H1 (cell line): ENCODE results near the gene TAS2R13. TPM values are rescaled to one million over a fixed set of nuclear protein-coding genes. Genes with fewer than 3 reads are reported as not detected.

Experiments
- CTCF ChIA-PET: fragments of 300-600 bp; sonication (Branson Sonifier 250); formaldehyde crosslinking; loops from one replicate; lab custom pipeline; 2021; ENCODE audit not compliant: partially characterized antibody; lab: Charles Lee
- POLR2A ChIA-PET: fragments of 300-600 bp; sonication (Branson Sonifier 250); formaldehyde crosslinking; loops from one replicate; lab custom pipeline; 2021; ENCODE audit warnings: inconsistent platforms; ENCODE audit not compliant: partially characterized antibody; lab: Charles Lee
- DNase-seq, 2 experiments: peaks; one replicate each; pipeline versions ENCODE4 v3.0.0 to v3.0.0-alpha.2; 2010 to 2022; ENCODE audit warnings: low spot score in 2 of 2, low read depth in 1 of 2, mixed read lengths in 1 of 2
- FAIRE-seq: peaks from 2 replicates; lab custom pipeline; 2011; peaks lifted over from hg19 to GRCh38; lab: Jason Lieb, UNC
- H2AFZ ChIP-seq: 2 replicates; pipeline ENCODE4 v1.8.1; 2012; ENCODE audit warnings: low read length, inconsistent platforms
- H2AK5ac ChIP-seq: 2 replicates; pipeline ENCODE4 v1.6.1; 2013; ENCODE audit warnings: low read depth, low read length
- H2BK120ac ChIP-seq: replicated peaks from 2 replicates; pipeline ENCODE3; 2013; ENCODE audit warnings: low read depth, low read length, inconsistent platforms
- H2BK12ac ChIP-seq: 2 replicates; pipeline ENCODE4 v1.6.1; 2013; ENCODE audit warnings: low read depth, low read length
- H2BK15ac ChIP-seq: 2 replicates; pipeline ENCODE4 v1.6.1; 2013; ENCODE audit warnings: low read length
- H2BK20ac ChIP-seq: 2 replicates; pipeline ENCODE4 v1.6.1; 2013; ENCODE audit warnings: low read length
- H2BK5ac ChIP-seq: 2 replicates; pipeline ENCODE4 v1.6.1; 2013; ENCODE audit warnings: low read depth, low read length
- H3K14ac ChIP-seq: 2 replicates; pipeline ENCODE4 v1.6.1; 2013; ENCODE audit warnings: inconsistent platforms; ENCODE audit not compliant: insufficient read length
- H3K18ac ChIP-seq: 2 replicates; pipeline ENCODE4 v1.6.1; 2013; ENCODE audit warnings: low read length; ENCODE audit errors: extremely low read depth
- H3K23ac ChIP-seq: 2 replicates; pipeline ENCODE4 v1.6.1; 2013; ENCODE audit warnings: inconsistent platforms; ENCODE audit not compliant: insufficient read length
- H3K23me2 ChIP-seq: 2 replicates; pipeline ENCODE4 v1.6.1; 2013; ENCODE audit warnings: low read depth, low read length
- H3K27ac ChIP-seq: 2 replicates; pipeline ENCODE4 v1.6.1; 2011; ENCODE audit warnings: low read depth, low read length, inconsistent platforms
- H3K27me3 ChIP-seq, 4 experiments: replicated peaks in 1 of 4; 1 replicate in 1 of 4; 2 replicates in 3 of 4; pipeline versions ENCODE4 v1.6.1 to v1.8.1; 2011 to 2013; ENCODE audit warnings: low read length in 3 of 4, mild to moderate bottlenecking in 3 of 4, inconsistent platforms in 2 of 4, mixed read lengths in 2 of 4, moderate library complexity in 1 of 4; ENCODE audit not compliant: control insufficient read depth in 3 of 4, insufficient read depth in 3 of 4; ENCODE audit errors: extremely low read depth in 1 of 4
- H3K36me3 ChIP-seq, 4 experiments: 2 replicates each; pipeline versions ENCODE4 v1.6.1 to v1.8.1; 2011 to 2013; ENCODE audit warnings: mild to moderate bottlenecking in 4 of 4, low read length in 3 of 4, moderate library complexity in 2 of 4, control low read depth in 1 of 4, inconsistent platforms in 1 of 4; ENCODE audit not compliant: insufficient read depth in 4 of 4, control insufficient read depth in 2 of 4
- H3K4ac ChIP-seq: replicated peaks from 2 replicates; pipeline ENCODE3; 2013; ENCODE audit warnings: low read length, low read depth, mixed read lengths, inconsistent platforms; ENCODE audit not compliant: insufficient read length
- H3K4me1 ChIP-seq, 4 experiments: replicated peaks in 1 of 4; 1 replicate in 1 of 4; 2 replicates in 3 of 4; pipeline versions ENCODE4 v1.6.1 to v1.8.1; 2011 to 2013; ENCODE audit warnings: low read length in 3 of 4, inconsistent platforms in 2 of 4, mixed read lengths in 1 of 4; ENCODE audit not compliant: insufficient read depth in 4 of 4, control insufficient read depth in 3 of 4
- H3K4me2 ChIP-seq, 2 experiments: 2 replicates each; pipeline versions ENCODE4 v1.6.1 to v1.8.1; 2011 to 2013; ENCODE audit warnings: low read depth in 2 of 2, low read length in 2 of 2, control low read depth in 1 of 2, inconsistent platforms in 1 of 2, mild to moderate bottlenecking in 1 of 2; ENCODE audit not compliant: insufficient read depth in 1 of 2
- H3K4me3 ChIP-seq, 4 experiments: fragments of 200-600, 300-600 bp in 1 of 4; sonication (generic), shearing (Covaris generic), sonication (Bioruptor Twin) in 1 of 4; 2 replicates each; pipeline versions ENCODE4 v1.5.1 to v1.8.1; 2011 to 2016; ENCODE audit warnings: low read length in 4 of 4, low read depth in 3 of 4, control low read depth in 2 of 4, inconsistent platforms in 2 of 4, mild to moderate bottlenecking in 2 of 4, mixed read lengths in 1 of 4, moderate library complexity in 1 of 4; ENCODE audit not compliant: insufficient read depth in 2 of 4; ENCODE audit errors: extremely low read depth in 1 of 4
- H3K56ac ChIP-seq: replicated peaks from 2 replicates; pipeline ENCODE3; 2013; ENCODE audit warnings: low read depth, mild to moderate bottlenecking, mixed read lengths, low read length, inconsistent platforms; ENCODE audit not compliant: insufficient read length
- H3K79me1 ChIP-seq: 2 replicates; pipeline ENCODE4 v1.6.1; 2013; ENCODE audit warnings: low read depth, low read length, control low read depth
- H3K79me2 ChIP-seq, 2 experiments: 2 replicates each; pipeline versions ENCODE4 v1.6.1 to v1.8.1; 2012 to 2013; ENCODE audit warnings: low read length in 2 of 2, mild to moderate bottlenecking in 2 of 2, inconsistent platforms in 1 of 2; ENCODE audit not compliant: insufficient read depth in 2 of 2, control insufficient read depth in 1 of 2
- H3K9ac ChIP-seq, 4 experiments: replicated peaks in 1 of 4; 1 replicate in 1 of 4; 2 replicates in 3 of 4; pipeline versions ENCODE4 v1.6.1 to v1.8.1; 2011 to 2013; ENCODE audit warnings: low read depth in 3 of 4, low read length in 3 of 4, control low read depth in 2 of 4, mild to moderate bottlenecking in 2 of 4, moderate library complexity in 2 of 4, inconsistent platforms in 1 of 4; ENCODE audit errors: extremely low read depth in 1 of 4
- H3K9me3 ChIP-seq, 2 experiments: 2 replicates each; pipeline versions ENCODE4 v1.6.1 to v1.8.1; 2012 to 2013; ENCODE audit warnings: mild to moderate bottlenecking in 2 of 2, moderate library complexity in 2 of 2, control low read depth in 1 of 2, inconsistent platforms in 1 of 2, low read depth in 1 of 2, low read length in 1 of 2, mixed read lengths in 1 of 2; ENCODE audit not compliant: insufficient read depth in 2 of 2
- H4K20me1 ChIP-seq, 2 experiments: replicated peaks in 1 of 2; 2 replicates each; pipeline versions ENCODE3 to v1.8.1; 2011 to 2013; ENCODE audit warnings: inconsistent platforms in 2 of 2, low read length in 2 of 2, mild to moderate bottlenecking in 1 of 2; ENCODE audit not compliant: insufficient read depth in 2 of 2, control insufficient read depth in 1 of 2
- H4K5ac ChIP-seq: 2 replicates; pipeline ENCODE4 v1.6.1; 2013; ENCODE audit warnings: low read length, low read depth, mixed read lengths, inconsistent platforms; ENCODE audit not compliant: insufficient read length
- H4K8ac ChIP-seq: 2 replicates; pipeline ENCODE4 v1.8.0; 2013; ENCODE audit warnings: mild to moderate bottlenecking, moderate library complexity, low read length, inconsistent platforms; ENCODE audit not compliant: insufficient read depth; ENCODE audit errors: extremely low read depth
- H4K91ac ChIP-seq: replicated peaks from 2 replicates; pipeline ENCODE3; 2013; ENCODE audit warnings: low read length, mixed read lengths, inconsistent platforms; ENCODE audit not compliant: insufficient read length
- BCL11A ChIP-seq, 2 experiments: IDR thresholded peaks; one replicate each; pipeline ENCODE4 v1.6.1; 2011; ENCODE audit warnings: low read depth in 2 of 2, low read length in 2 of 2, mild to moderate bottlenecking in 2 of 2
- BRCA1 ChIP-seq: IDR thresholded peaks from 2 replicates; pipeline ENCODE4 v1.6.1; 2012; ENCODE audit warnings: low read depth, low read length, improper control_type of control experiment
- CHD2 ChIP-seq: IDR thresholded peaks from 2 replicates; pipeline ENCODE4 v1.6.1; 2012; ENCODE audit warnings: low read length, improper control_type of control experiment
- EZH2 ChIP-seq: fragments of 200-600 bp; sonication (generic); IDR thresholded peaks from 2 replicates; pipeline ENCODE4 v1.7.1; 2012; ENCODE audit warnings: low read depth, mild to moderate bottlenecking, moderate library complexity, low read length, inconsistent platforms; ENCODE audit not compliant: severe bottlenecking
- FOSL1 ChIP-seq: IDR thresholded peaks from 2 replicates; pipeline ENCODE4 v1.6.1; 2011; ENCODE audit warnings: mild to moderate bottlenecking, low read depth, low read length, moderate library complexity; ENCODE audit not compliant: insufficient read depth
- GABPA ChIP-seq: IDR thresholded peaks from 2 replicates; pipeline ENCODE4 v1.6.1; 2011; ENCODE audit warnings: mild to moderate bottlenecking, low read length, moderate library complexity, borderline replicate concordance; ENCODE audit not compliant: insufficient read depth
- KDM5A ChIP-seq: fragments of 200-600 bp; IDR thresholded peaks from 2 replicates; pipeline ENCODE4 v1.7.1; 2012; ENCODE audit warnings: mild to moderate bottlenecking, low read length, inconsistent platforms, mixed read lengths
- NRF1 ChIP-seq: IDR thresholded peaks from 2 replicates; pipeline ENCODE4 v1.6.1; 2011; ENCODE audit warnings: mild to moderate bottlenecking, low read depth, low read length, improper control_type of control experiment
- POU5F1 ChIP-seq: IDR thresholded peaks from 2 replicates; pipeline ENCODE4 v1.6.1; 2011; ENCODE audit warnings: low read depth, mild to moderate bottlenecking, low read length, moderate library complexity
- RBBP5 ChIP-seq: IDR thresholded peaks from 2 replicates; pipeline ENCODE4 v1.7.1; 2012; ENCODE audit warnings: low read depth, mild to moderate bottlenecking, inconsistent platforms, low read length, moderate library complexity, borderline replicate concordance
- SUZ12 ChIP-seq: fragments of 200-600 bp; sonication (generic); IDR thresholded peaks from 2 replicates; pipeline ENCODE4 v1.6.1; 2012; ENCODE audit warnings: mild to moderate bottlenecking, inconsistent platforms, low read length, moderate library complexity, mixed read lengths
- TBP ChIP-seq: IDR thresholded peaks from 2 replicates; pipeline ENCODE4 v1.6.1; 2011; ENCODE audit warnings: low read depth, low read length, improper control_type of control experiment
- polyA plus RNA-seq, 7 experiments: library from polyadenylated mRNA; depleted of rRNA in 3 of 7; stranded (reverse) in 5 of 7; unstranded in 2 of 7; fragments of >200 nt in 5 of 7; fragments of 200-250 nt in 2 of 7; gene quantifications; 1 replicate in 5 of 7; 2 replicates in 1 of 7; 4 replicates in 1 of 7; pipeline versions ENCODE4 v1.2.1 to v1.2.3, GENCODE V29; 2011 to 2013; ENCODE audit warnings: missing spikeins in 2 of 7, mixed read lengths in 2 of 7
- total RNA-seq: library from RNA; stranded (reverse); fragmentation: NEBNext Ultra II Directional; extraction: Animal tissue kit (Norgen Biotek cat#: 25700); gene quantifications from 2 replicates; pipeline ENCODE4 v1.2.1, GENCODE V29; 2021

The TAS2R13 gene
- total and polyA plus RNA-seq, 2 of the 8 experiments (the other 6 are each of a cell fraction or from before 2014, with no cell fraction given) = 0.09 to 0.17 TPM

- no peak for TF ChIP-seq FOSL1
- TF ChIP-seq, all 59 proteins: peak for 0
Measured at GRCh38 chr12:10891937-10892336, 17.4 kb downstream of the TAS2R13 start (continued).

GRCh38 chr12:10889226-10889625 is 20.1 kb downstream of the TAS2R13 start:
- no peak overlapping the region for H3K27ac ChIP-seq
- FAIRE-seq = no peak
- TF ChIP-seq EZH2 = no peak
- no peak for TF ChIP-seq CHD2
- TF ChIP-seq POU5F1 = no peak
- TF ChIP-seq RBBP5 = no peak
- TF ChIP-seq SUZ12 = no peak
- no peak for TF ChIP-seq BCL11A (IDR thresholded peaks at IDR 0.05; ENCODE audit: low read depth in 2 of 2, low read length in 2 of 2)
- no peak for TF ChIP-seq GABPA
- no peak for TF ChIP-seq BRCA1
- TF ChIP-seq KDM5A = no peak
- TF ChIP-seq TBP = no peak
- no peak for TF ChIP-seq NRF1

More at GRCh38 chr12:10889226-10889625, 20.1 kb downstream of the TAS2R13 start:
- H3K4me3 ChIP-seq = no peak overlapping the region
- no peak overlapping the region for H2BK5ac ChIP-seq
- no peak overlapping the region for H3K4ac ChIP-seq
- no peak overlapping the region for H2BK12ac ChIP-seq
- no peak overlapping the region for H3K23ac ChIP-seq
- H3K9me3 ChIP-seq = no peaks in the 10 kb centered on the region
- H4K5ac ChIP-seq = no peak overlapping the region
- DNase-seq = no peak
- ChIA-PET CTCF (interaction anchor here (0.6 to 1.3 kb wide), 2 partner anchors 287 to 1063 kb away, joined by 3 to 4 read pairs; no protein-coding TSS in a partner anchor), POLR2A (no interaction called here)
- no peak overlapping the region for H2AFZ ChIP-seq
- no peak overlapping the region for H3K4me2 ChIP-seq
- no peak overlapping the region for H3K56ac ChIP-seq
- no peak overlapping the region for H2BK20ac ChIP-seq
- H3K79me1 ChIP-seq = no peaks in the 10 kb centered on the region
- no peaks in the 10 kb centered on the region; the same call in none of the 2 replicates for H3K23me2 ChIP-seq
- H3K14ac ChIP-seq = no peak overlapping the region
- H4K91ac ChIP-seq = no peak overlapping the region
- H4K20me1 ChIP-seq = no peaks in the 10 kb centered on the region
- no peak overlapping the region for H2BK120ac ChIP-seq
- no peaks in the 10 kb centered on the region for H3K36me3 ChIP-seq
- H3K4me1 ChIP-seq = peaks cover 0 to 5% (median 0%) of the 10 kb centered on the region in 4 experiments; a peak in 1 of 7 replicates
- no peak overlapping the region for H2BK15ac ChIP-seq
- no peak overlapping the region for H3K18ac ChIP-seq
- H4K8ac ChIP-seq = no peak overlapping the region
- no peaks in the 10 kb centered on the region for H3K79me2 ChIP-seq
- peaks cover 0 to 1% (median 0%) of the 10 kb centered on the region in 4 experiments; a peak in 1 of 7 replicates for H3K27me3 ChIP-seq
- no peak overlapping the region for H2AK5ac ChIP-seq
- no peak overlapping the region for H3K9ac ChIP-seq
